ENCODE results near the gene TTLL1.
"Not testable (repeated sequence)": the region's sequence is repeated elsewhere in the genome, so short reads cannot be mapped to it uniquely, and the experiment has no call there.

DNA sequence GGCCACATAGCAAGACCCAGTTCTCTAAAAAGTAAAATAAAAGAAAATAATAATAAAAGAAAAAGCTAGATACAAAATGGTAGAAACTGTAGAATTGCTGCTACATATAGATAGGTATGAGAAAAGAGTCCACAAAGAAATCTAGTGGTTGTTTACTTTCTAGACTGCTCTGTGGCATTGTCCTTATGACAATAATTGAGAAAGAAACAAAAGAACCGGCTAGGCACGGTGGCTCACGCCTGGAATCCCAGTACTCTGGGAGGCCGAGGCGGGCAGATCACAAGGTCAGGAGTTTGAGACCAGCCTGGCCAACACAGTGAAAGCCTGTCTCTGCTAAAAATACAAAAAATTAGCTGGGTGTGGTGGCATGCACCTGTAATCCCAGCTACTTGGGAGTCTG is 73.0 kb downstream of the TTLL1 start:
- TF ChIP-seq, protein P1, sequence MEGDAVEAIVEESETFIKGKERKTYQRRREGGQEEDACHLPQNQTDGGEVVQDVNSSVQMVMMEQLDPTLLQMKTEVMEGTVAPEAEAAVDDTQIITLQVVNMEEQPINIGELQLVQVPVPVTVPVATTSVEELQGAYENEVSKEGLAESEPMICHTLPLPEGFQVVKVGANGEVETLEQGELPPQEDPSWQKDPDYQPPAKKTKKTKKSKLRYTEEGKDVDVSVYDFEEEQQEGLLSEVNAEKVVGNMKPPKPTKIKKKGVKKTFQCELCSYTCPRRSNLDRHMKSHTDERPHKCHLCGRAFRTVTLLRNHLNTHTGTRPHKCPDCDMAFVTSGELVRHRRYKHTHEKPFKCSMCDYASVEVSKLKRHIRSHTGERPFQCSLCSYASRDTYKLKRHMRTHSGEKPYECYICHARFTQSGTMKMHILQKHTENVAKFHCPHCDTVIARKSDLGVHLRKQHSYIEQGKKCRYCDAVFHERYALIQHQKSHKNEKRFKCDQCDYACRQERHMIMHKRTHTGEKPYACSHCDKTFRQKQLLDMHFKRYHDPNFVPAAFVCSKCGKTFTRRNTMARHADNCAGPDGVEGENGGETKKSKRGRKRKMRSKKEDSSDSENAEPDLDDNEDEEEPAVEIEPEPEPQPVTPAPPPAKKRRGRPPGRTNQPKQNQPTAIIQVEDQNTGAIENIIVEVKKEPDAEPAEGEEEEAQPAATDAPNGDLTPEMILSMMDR (IDR thresholded peaks at IDR 0.05; ENCODE audit: borderline replicate concordance, extremely low read depth, low read length, poor library complexity, severe bottlenecking), result not testable (repeated sequence)
- not testable (repeated sequence) for TF ChIP-seq EZH2 (IDR thresholded peaks at IDR 0.05; ENCODE audit: borderline replicate concordance, low read depth, low read length, severe bottlenecking)
